Endothelial cell of umbilical vein (primary cell): ENCODE results near the gene SLC16A8.
"Not testable (repeated sequence)": the region's sequence is repeated elsewhere in the genome, so short reads cannot be mapped to it uniquely, and the experiment has no call there.

Experiments
- EZH2 ChIP-seq: IDR thresholded peaks from 2 replicates; pipeline ENCODE4 v1.6.1; 2012; ENCODE audit warnings: borderline replicate concordance, low read depth, mild to moderate bottlenecking, moderate library complexity, low read length, inconsistent platforms; ENCODE audit not compliant: severe bottlenecking
- POLR2A ChIP-seq: IDR thresholded peaks from 2 replicates; pipeline ENCODE4 v1.6.1; 2012; ENCODE audit warnings: low read depth, mild to moderate bottlenecking, control low read depth, low read length
- TF ChIP-seq, protein P1 (sequence below), 2 donors: IDR thresholded peaks; 1 replicate in 1 of 2; 2 replicates in 1 of 2; pipeline ENCODE4 v1.5.1; 2011; ENCODE audit warnings: low read length in 2 of 2, mild to moderate bottlenecking in 2 of 2, moderate library complexity in 2 of 2, control low read depth in 1 of 2, inconsistent platforms in 1 of 2, low read depth in 1 of 2; ENCODE audit not compliant: insufficient read depth in 1 of 2; ENCODE audit errors: extremely low read depth in 1 of 2

DNA sequence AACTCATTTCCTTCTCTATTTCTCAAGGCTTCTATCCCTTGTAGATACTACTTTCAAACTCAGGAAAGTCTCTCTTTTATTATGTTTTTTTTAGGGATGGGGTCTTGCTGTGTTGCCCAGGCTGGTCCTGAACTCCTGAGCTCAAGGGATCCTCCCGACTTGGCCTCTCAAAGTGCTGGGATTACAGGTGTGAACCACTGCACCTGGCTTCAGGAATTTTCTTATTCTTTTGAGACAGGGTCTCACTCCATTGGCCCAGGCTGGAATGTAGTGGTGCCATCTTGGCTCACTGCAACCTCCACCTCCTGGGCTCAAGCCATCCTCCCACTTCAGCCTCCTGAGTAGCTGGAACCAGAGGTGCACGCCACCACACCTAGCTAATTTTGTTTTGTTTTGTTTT, 4.8 kb downstream of the SLC16A8 start:
- TF ChIP-seq, protein P1, sequence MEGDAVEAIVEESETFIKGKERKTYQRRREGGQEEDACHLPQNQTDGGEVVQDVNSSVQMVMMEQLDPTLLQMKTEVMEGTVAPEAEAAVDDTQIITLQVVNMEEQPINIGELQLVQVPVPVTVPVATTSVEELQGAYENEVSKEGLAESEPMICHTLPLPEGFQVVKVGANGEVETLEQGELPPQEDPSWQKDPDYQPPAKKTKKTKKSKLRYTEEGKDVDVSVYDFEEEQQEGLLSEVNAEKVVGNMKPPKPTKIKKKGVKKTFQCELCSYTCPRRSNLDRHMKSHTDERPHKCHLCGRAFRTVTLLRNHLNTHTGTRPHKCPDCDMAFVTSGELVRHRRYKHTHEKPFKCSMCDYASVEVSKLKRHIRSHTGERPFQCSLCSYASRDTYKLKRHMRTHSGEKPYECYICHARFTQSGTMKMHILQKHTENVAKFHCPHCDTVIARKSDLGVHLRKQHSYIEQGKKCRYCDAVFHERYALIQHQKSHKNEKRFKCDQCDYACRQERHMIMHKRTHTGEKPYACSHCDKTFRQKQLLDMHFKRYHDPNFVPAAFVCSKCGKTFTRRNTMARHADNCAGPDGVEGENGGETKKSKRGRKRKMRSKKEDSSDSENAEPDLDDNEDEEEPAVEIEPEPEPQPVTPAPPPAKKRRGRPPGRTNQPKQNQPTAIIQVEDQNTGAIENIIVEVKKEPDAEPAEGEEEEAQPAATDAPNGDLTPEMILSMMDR (IDR thresholded peaks at IDR 0.05; ENCODE audit: extremely low read depth in 1 of 2, insufficient read depth in 1 of 2, low read depth in 1 of 2, low read length in 2 of 2): not testable (repeated sequence)
- TF ChIP-seq EZH2, POLR2A: not testable (repeated sequence)
